CD4-positive, CD25-positive, alpha-beta regulatory T cell (primary cell): ENCODE measurements around the gene EIF4E2. TPM values are rescaled to one million over a fixed set of nuclear protein-coding genes. Genes with fewer than 3 reads are reported as not detected.

Source experiments
- ATAC-seq, 2 donors: fragments of 150-1000 bp; cut with Tn5 transposase; one replicate each; pipeline ENCODE4 v1.10.0; 2021; ENCODE audit warnings: low read depth in 2 of 2, moderate number of reproducible peaks in 2 of 2, moderate library complexity in 1 of 2
- DNase-seq, 3 donors: peaks; one replicate each; pipeline versions ENCODE4 v3.0.0 to v3.0.0-alpha.2; 2012 to 2022; ENCODE audit warnings: mixed read lengths in 1 of 3
- H3K27ac ChIP-seq: one replicate; pipeline ENCODE4 v1.7.0; 2013; ENCODE audit warnings: mild to moderate bottlenecking, low read length; ENCODE audit not compliant: insufficient read depth, poor library complexity, severe bottlenecking
- H3K27me3 ChIP-seq: one replicate; pipeline ENCODE4 v1.7.0; 2013; ENCODE audit warnings: low read length; ENCODE audit not compliant: control insufficient read depth, insufficient read depth
- H3K36me3 ChIP-seq: one replicate; pipeline ENCODE4 v1.7.0; 2013; ENCODE audit warnings: mild to moderate bottlenecking, low read length, moderate library complexity; ENCODE audit not compliant: control insufficient read depth, insufficient read depth
- H3K4me1 ChIP-seq: 2 replicates; pipeline ENCODE4 v1.7.0; 2013; ENCODE audit warnings: mild to moderate bottlenecking, low read length; ENCODE audit not compliant: insufficient read depth, control insufficient read depth, poor library complexity, severe bottlenecking
- H3K4me3 ChIP-seq: one replicate; pipeline ENCODE4 v1.7.0; 2013; ENCODE audit warnings: low read depth, mild to moderate bottlenecking, low read length, moderate library complexity
- H3K9me3 ChIP-seq, 2 experiments: 1 replicate in 1 of 2; 2 replicates in 1 of 2; pipeline ENCODE4 v1.7.0; 2013; ENCODE audit warnings: low read length in 2 of 2, mild to moderate bottlenecking in 1 of 2, moderate library complexity in 1 of 2; ENCODE audit not compliant: control insufficient read depth in 2 of 2
- H3K27ac Mint-ChIP-seq, 3 donors: one replicate each; pipeline ENCODE4 v1.8.0; 2020 to 2022; ENCODE audit warnings: mild to moderate bottlenecking in 3 of 3, mixed read lengths in 3 of 3, moderate library complexity in 2 of 3
- H3K27me3 Mint-ChIP-seq: one replicate; pipeline ENCODE4 v1.8.0; 2022; ENCODE audit warnings: mild to moderate bottlenecking, mixed read lengths
- H3K36me3 Mint-ChIP-seq: one replicate; pipeline ENCODE4 v1.8.0; 2020; ENCODE audit warnings: mixed read lengths
- H3K4me1 Mint-ChIP-seq, 4 donors: one replicate each; pipeline ENCODE4 v1.8.0; 2020 to 2022; ENCODE audit warnings: mixed read lengths in 4 of 4, mild to moderate bottlenecking in 1 of 4
- H3K4me3 Mint-ChIP-seq, 4 donors: one replicate each; pipeline ENCODE4 v1.8.0; 2020 to 2022; ENCODE audit warnings: mild to moderate bottlenecking in 4 of 4, mixed read lengths in 4 of 4, moderate library complexity in 3 of 4
- H3K9me3 Mint-ChIP-seq, 7 donors: one replicate each; pipeline ENCODE4 v1.8.0; 2020 to 2022; ENCODE audit warnings: mixed read lengths in 7 of 7, mild to moderate bottlenecking in 3 of 7, moderate library complexity in 2 of 7
- polyA plus RNA-seq, 4 donors: library from polyadenylated mRNA; unstranded; fragments of 300-500 nt; fragmentation: Illumina TruSeq; gene quantifications; one replicate each; pipeline ENCODE4 v1.2.3, GENCODE V29; 2021
- total RNA-seq: library from RNA; stranded (reverse); gene quantifications from one replicate; pipeline ENCODE4 v1.2.3, GENCODE V29; 2022

EIF4E2 gene
- total and polyA plus RNA-seq, 5 donors from 2014 or later, result 60.0 to 122 (median 94.0) TPM

- no peaks in the 10 kb centered on the region for H3K36me3 ChIP-seq
- Mint-ChIP-seq H3K9me3 (peaks cover 0 to under 1% (median 0%) of the 10 kb centered on the region in 7 donors), H3K4me1 (peaks cover 0 to 13% (median under 1%) of the 10 kb centered on the region in 4 donors), H3K36me3 (no peaks in the 10 kb centered on the region), H3K4me3 (peak overlapping the region in 2 of 4 donors; percentile 29 to 67), H3K27me3 (peaks cover 42% of the 10 kb centered on the region), H3K27ac (no peak overlapping the region)
- H3K4me3 ChIP-seq, result no peak overlapping the region
- peaks cover 22% of the 10 kb centered on the region for H3K4me1 ChIP-seq
- DNase-seq (no peak), ATAC-seq (no peak)
- H3K9me3 ChIP-seq, result no peaks in the 10 kb centered on the region
- H3K27ac ChIP-seq, result no peak overlapping the region
- H3K27me3 ChIP-seq, result peaks cover 3% of the 10 kb centered on the region
Measured at GRCh38 chr2:232523402-232523681, 27.1 kb upstream of the EIF4E2 start.

GRCh38 chr2:232523682-232524597 is 26.5 kb upstream of the EIF4E2 start:
- Histone ChIP-seq H3K36me3 (no peaks in the 10 kb centered on the region), H3K4me3 (no peak overlapping the region), H3K9me3 (no peaks in the 10 kb centered on the region), H3K27me3 (peaks cover 3% of the 10 kb centered on the region), H3K4me1 (peaks cover 22% of the 10 kb centered on the region), H3K27ac (no peak overlapping the region)
- Mint-ChIP-seq H3K4me1 (peaks cover 0 to 16% (median 2%) of the 10 kb centered on the region in 4 donors), H3K27ac (no peak overlapping the region), H3K27me3 (peaks cover 47% of the 10 kb centered on the region), H3K9me3 (peaks cover 0 to 2% (median 0%) of the 10 kb centered on the region in 7 donors), H3K4me3 (peak overlapping the region in 1 of 4 donors; percentile 46), H3K36me3 (no peaks in the 10 kb centered on the region)
- ATAC-seq (no peak), DNase-seq (peak in 1 of 3 donors; percentile 41)

DNA sequence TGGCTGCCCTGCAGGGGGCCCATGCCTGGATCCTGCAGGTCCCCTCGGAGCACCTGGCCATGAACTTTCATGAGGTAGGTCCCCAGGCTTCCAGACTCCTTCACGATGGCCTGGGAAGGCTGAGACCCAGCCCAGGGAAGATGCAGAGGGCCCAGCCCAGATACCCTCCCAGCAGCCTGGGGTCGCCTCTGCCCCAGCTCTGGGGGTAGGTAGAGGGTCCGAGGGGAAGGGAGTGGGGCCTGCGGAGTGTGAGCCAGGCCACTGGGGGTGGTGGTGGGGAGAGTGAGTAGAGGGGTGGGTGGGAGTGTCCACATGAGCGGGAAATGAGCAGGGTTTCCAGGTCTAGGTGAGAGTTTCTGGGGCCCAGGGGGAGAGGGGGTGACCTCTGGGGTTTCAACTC is 25.7 kb upstream of the EIF4E2 start:
- Histone ChIP-seq H3K4me3 (no peak overlapping the region), H3K36me3 (no peaks in the 10 kb centered on the region), H3K9me3 (no peaks in the 10 kb centered on the region), H3K27me3 (peaks cover 3% of the 10 kb centered on the region), H3K27ac (no peak overlapping the region), H3K4me1 (peaks cover 22% of the 10 kb centered on the region)
- ATAC-seq (no peak), DNase-seq (no peak)
- H3K36me3 Mint-ChIP-seq, result no peaks in the 10 kb centered on the region
- H3K4me3 Mint-ChIP-seq, result no peak overlapping the region
- H3K4me1 Mint-ChIP-seq, result peaks cover 0 to 17% (median 2%) of the 10 kb centered on the region in 4 donors
- no peak overlapping the region for H3K27ac Mint-ChIP-seq
- peaks cover 50% of the 10 kb centered on the region for H3K27me3 Mint-ChIP-seq
- H3K9me3 Mint-ChIP-seq, result peaks cover 0 to 2% (median 0%) of the 10 kb centered on the region in 7 donors

DNA sequence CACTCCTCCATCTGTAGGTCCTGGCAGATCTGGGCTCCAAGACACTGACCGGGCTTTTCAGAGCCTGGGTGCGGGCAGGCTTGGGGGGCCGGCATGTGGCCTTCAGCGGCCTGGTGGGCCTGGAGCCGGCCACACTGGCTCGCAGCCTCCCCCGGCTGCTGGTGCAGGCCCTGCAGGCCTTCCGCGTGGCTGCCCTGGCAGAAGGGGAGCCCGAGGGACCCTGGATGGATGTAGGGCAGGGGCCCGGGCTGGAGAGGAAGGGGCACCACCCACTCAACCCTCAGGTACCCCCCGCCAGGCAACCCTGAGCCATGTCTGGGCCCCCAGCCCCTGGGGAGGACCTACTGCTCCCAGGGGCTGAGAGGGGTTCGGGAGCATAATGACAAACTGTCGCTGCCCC is 25.3 kb upstream of the EIF4E2 start:
- H3K4me1 ChIP-seq, result peaks cover 22% of the 10 kb centered on the region
- no peaks in the 10 kb centered on the region for H3K36me3 Mint-ChIP-seq
- peaks cover 0 to 2% (median 0%) of the 10 kb centered on the region in 7 donors for H3K9me3 Mint-ChIP-seq
- no peak overlapping the region for H3K27ac ChIP-seq
- peaks cover 50% of the 10 kb centered on the region for H3K27me3 Mint-ChIP-seq
- H3K27ac Mint-ChIP-seq, result no peak overlapping the region
- H3K4me3 Mint-ChIP-seq, result no peak overlapping the region
- H3K9me3 ChIP-seq, result no peaks in the 10 kb centered on the region
- H3K4me1 Mint-ChIP-seq, result peaks cover 0 to 17% (median 2%) of the 10 kb centered on the region in 4 donors
- DNase-seq (no peak), ATAC-seq (no peak)
- H3K27me3 ChIP-seq, result peaks cover 3% of the 10 kb centered on the region
- H3K4me3 ChIP-seq, result no peak overlapping the region
- no peaks in the 10 kb centered on the region for H3K36me3 ChIP-seq

DNA sequence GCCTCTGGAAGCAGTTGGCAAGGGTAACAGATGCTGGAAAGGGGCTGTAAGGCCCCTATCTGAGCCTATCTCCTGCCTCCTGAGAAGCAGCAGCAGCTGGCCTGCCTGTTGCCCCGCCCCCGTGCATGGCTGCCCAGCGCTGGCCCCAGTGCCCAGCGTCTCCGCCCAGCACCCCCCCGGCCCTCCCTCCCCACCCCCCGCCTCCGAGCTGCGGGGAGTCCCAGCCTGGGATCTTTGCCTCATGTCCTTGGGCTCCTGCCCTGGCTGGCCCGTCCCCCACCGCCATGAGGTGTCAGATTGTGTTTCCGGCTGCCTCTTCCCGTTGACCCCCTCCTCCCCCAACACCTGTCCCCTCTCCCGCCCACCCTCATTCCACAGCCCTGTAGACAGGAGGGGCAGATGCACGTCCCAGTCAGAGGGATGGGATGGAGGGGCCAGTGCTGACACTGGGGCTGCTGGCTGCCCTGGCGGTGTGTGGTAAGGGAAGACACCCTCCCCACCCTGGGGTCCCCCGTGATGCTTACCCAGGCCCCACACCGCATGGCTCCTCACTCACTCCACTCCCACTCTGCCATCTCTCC is 24.6 kb upstream of the EIF4E2 start, which contains the start of gene CHRND:
Gene CHRND, plus strand, starts transcription at position 370 of the 581 bp plus-strand sequence. Its CDS starts 56 bp downstream, at position 426.
- Histone ChIP-seq H3K27ac (no peak within 1 kb of the TSS), H3K4me1 (peaks cover 22% of the 10 kb centered on the region), H3K27me3 (peaks cover 3% of the 10 kb centered on the region), H3K4me3 (no peak within 1 kb of the TSS), H3K9me3 (no peaks in the 10 kb centered on the region), H3K36me3 (no peaks in the 10 kb centered on the region)
- H3K9me3 Mint-ChIP-seq, result peaks cover 0 to 2% (median 0%) of the 10 kb centered on the region in 7 donors
- ATAC-seq (no peak), DNase-seq (no peak)
- no peaks in the 10 kb centered on the region for H3K36me3 Mint-ChIP-seq
- H3K4me3 Mint-ChIP-seq, result peak within 1 kb of the TSS in 1 of 4 donors; percentile 32
- peaks cover 0 to 17% (median 2%) of the 10 kb centered on the region in 4 donors for H3K4me1 Mint-ChIP-seq
- peaks cover 48% of the 10 kb centered on the region for H3K27me3 Mint-ChIP-seq
- no peak within 1 kb of the TSS for H3K27ac Mint-ChIP-seq

DNA sequence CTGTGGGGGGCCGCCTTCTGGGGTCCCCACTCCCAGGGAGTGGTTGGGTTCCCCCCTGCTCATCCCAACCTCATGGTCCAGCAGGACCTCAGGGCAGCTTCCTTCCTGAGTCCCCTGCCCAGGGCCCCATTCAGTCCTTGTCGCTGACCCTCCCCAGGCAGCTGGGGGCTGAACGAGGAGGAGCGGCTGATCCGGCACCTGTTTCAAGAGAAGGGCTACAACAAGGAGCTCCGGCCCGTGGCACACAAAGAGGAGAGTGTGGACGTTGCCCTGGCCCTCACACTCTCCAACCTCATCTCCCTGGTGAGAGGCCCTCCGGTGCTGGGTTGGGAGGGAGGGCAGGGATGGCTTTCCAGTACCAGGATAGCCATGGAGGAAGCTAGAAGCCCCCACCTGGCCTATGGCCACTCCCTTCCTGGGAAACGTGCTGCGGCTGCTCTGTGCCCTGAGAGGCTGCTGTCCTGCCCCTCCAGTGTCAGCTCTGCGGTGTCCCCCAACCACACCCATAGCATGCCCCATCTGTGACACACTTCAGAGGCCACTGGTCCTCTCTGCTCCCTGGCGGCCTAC is 24.0 kb upstream of the EIF4E2 start:
- no peak overlapping the region for H3K4me3 Mint-ChIP-seq
- H3K27me3 Mint-ChIP-seq, result peaks cover 42% of the 10 kb centered on the region
- H3K9me3 Mint-ChIP-seq, result peaks cover 0 to 2% (median 0%) of the 10 kb centered on the region in 7 donors
- H3K4me3 ChIP-seq, result no peak overlapping the region
- no peak overlapping the region for H3K27ac ChIP-seq
- H3K4me1 Mint-ChIP-seq, result peaks cover 0 to 15% (median 2%) of the 10 kb centered on the region in 4 donors
- H3K27me3 ChIP-seq, result peaks cover 3% of the 10 kb centered on the region
- ATAC-seq (no peak), DNase-seq (no peak)
- no peaks in the 10 kb centered on the region for H3K36me3 ChIP-seq
- no peak overlapping the region for H3K27ac Mint-ChIP-seq
- no peaks in the 10 kb centered on the region for H3K9me3 ChIP-seq
- H3K36me3 Mint-ChIP-seq, result no peaks in the 10 kb centered on the region
- H3K4me1 ChIP-seq, result peaks cover 22% of the 10 kb centered on the region

DNA sequence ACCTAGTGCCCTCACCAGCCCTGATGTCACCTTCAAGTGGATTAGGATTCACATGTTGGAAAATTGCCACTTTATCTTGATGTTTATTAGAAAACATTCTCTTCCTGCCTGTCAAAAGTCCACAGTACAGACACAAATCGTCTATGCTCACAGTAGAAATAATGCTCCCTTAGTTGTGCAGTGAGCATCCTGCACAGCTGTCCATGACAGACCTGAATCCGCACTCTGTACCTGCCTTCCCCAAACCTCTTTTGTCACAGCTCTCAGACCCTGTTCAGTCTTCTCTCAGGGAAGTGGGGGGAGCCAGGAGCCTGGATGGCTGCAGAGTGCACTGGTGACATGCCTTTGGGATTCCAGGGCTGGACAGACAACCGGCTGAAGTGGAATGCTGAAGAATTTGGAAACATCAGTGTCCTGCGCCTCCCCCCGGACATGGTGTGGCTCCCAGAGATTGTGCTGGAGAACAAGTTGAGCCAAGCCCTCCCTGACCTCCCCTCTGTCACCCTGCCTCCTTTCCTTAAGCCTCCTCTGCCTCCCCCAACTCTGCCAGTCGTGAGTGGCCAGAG is 22.5 kb upstream of the EIF4E2 start:
- ATAC-seq (no peak), DNase-seq (no peak)
- Mint-ChIP-seq H3K4me3 (no peak overlapping the region), H3K27me3 (peaks cover 38% of the 10 kb centered on the region), H3K27ac (no peak overlapping the region), H3K36me3 (no peaks in the 10 kb centered on the region), H3K4me1 (peaks cover 0 to 15% (median 1%) of the 10 kb centered on the region in 4 donors), H3K9me3 (peaks cover 0 to 2% (median 0%) of the 10 kb centered on the region in 7 donors)
- Histone ChIP-seq H3K27me3 (peaks cover 2% of the 10 kb centered on the region), H3K4me1 (peaks cover 12% of the 10 kb centered on the region), H3K4me3 (no peak overlapping the region), H3K36me3 (no peaks in the 10 kb centered on the region), H3K9me3 (no peaks in the 10 kb centered on the region), H3K27ac (no peak overlapping the region)
